A673 (cell line): Measurements from ENCODE around the gene PRR12. TPM values are rescaled to one million over a fixed set of nuclear protein-coding genes. Genes with fewer than 3 reads are reported as not detected.

Experiments used
- BruUV-seq: library from RNA; stranded (reverse); fragments of 400-500 nt; replicated peaks from 2 replicates; lab custom pipeline; 2021; lab: Mats Ljungman, UMichigan
- CTCF ChIA-PET: fragments of 300-600 bp; sonication (Branson Sonifier 250); formaldehyde crosslinking; loops from one replicate; lab custom pipeline; 2022; ENCODE audit warnings: antibody characterized with exemption; lab: Charles Lee
- POLR2A ChIA-PET: fragments of 300-600 bp; sonication (Branson Sonifier 250); formaldehyde crosslinking; loops from one replicate; lab custom pipeline; 2022; ENCODE audit warnings: antibody characterized with exemption; ENCODE audit not compliant: low non-redundant PET; lab: Charles Lee
- DNase-seq: peaks from one replicate; pipeline ENCODE4 v3.0.0-alpha.2; 2015; ENCODE audit warnings: low spot score
- H3K27ac ChIP-seq: fragments of 200-600 bp; sonication (generic); 2 replicates; pipeline ENCODE4 v1.5.1; 2016; ENCODE audit warnings: mixed run types, low read depth, mild to moderate bottlenecking, mixed read lengths, antibody characterized with exemption, low read length; ENCODE audit not compliant: poor library complexity, severe bottlenecking
- H3K27me3 ChIP-seq: fragments of 200-600 bp; sonication (generic); replicated peaks from 2 replicates; pipeline ENCODE4 v1.6.1; 2017; ENCODE audit warnings: mixed run types, low read depth, mild to moderate bottlenecking, mixed read lengths, antibody characterized with exemption, low read length; ENCODE audit not compliant: insufficient read depth, poor library complexity
- H3K36me3 ChIP-seq: fragments of 200-600 bp; sonication (generic); 2 replicates; pipeline ENCODE4 v1.6.1; 2016; ENCODE audit warnings: mixed run types, mild to moderate bottlenecking, mixed read lengths, antibody characterized with exemption, low read length; ENCODE audit not compliant: insufficient read depth, poor library complexity, severe bottlenecking
- H3K4me1 ChIP-seq: fragments of 200-600 bp; sonication (generic); 2 replicates; pipeline ENCODE4 v1.6.1; 2017; ENCODE audit warnings: mixed run types, mild to moderate bottlenecking, mixed read lengths, antibody characterized with exemption, low read length; ENCODE audit not compliant: insufficient read depth, poor library complexity, severe bottlenecking
- H3K4me3 ChIP-seq: fragments of 200-600 bp; sonication (generic); 2 replicates; pipeline ENCODE4 v1.5.1; 2016; ENCODE audit warnings: low read depth, mixed run types, mild to moderate bottlenecking, mixed read lengths, low read length; ENCODE audit not compliant: poor library complexity, severe bottlenecking
- H3K9me3 ChIP-seq: fragments of 200-600 bp; sonication (generic); 2 replicates; pipeline ENCODE4 v1.6.1; 2016; ENCODE audit warnings: mixed run types, low read depth, mild to moderate bottlenecking, mixed read lengths, antibody characterized with exemption, low read length; ENCODE audit not compliant: poor library complexity, severe bottlenecking
- CTCF ChIP-seq: fragments of 300-800, 200-600 bp; sonication (generic); conservative IDR thresholded peaks from 2 replicates; pipeline ENCODE4 v1.5.1; 2017; ENCODE audit warnings: low read depth, mild to moderate bottlenecking, antibody characterized with exemption, low read length, moderate library complexity, mixed read lengths
- EZH2 ChIP-seq: fragments of 200-600 bp; sonication (generic); IDR thresholded peaks from 2 replicates; pipeline ENCODE4 v1.6.1; 2017; ENCODE audit warnings: borderline replicate concordance, low read depth, mild to moderate bottlenecking, mixed read lengths, antibody characterized with exemption, low read length; ENCODE audit not compliant: poor library complexity, severe bottlenecking
- intact Hi-C: fragments of 100-400 bp; cut with micrococcal nuclease; formaldehyde crosslinking; loops from one replicate; pipeline ENCODE4 v1.10.0; 2022; ENCODE audit not compliant: unreplicated experiment
- total RNA-seq: library from RNA; stranded (reverse); gene quantifications from 2 replicates; pipeline ENCODE4 v1.2.3, GENCODE V29; 2021

PRR12 gene
- total RNA-seq, 1 experiment from 2014 or later: 54.0 TPM

- Histone ChIP-seq H3K4me1 (peaks cover 7% of the 10 kb centered on the region), H3K27ac (no peak overlapping the region), H3K9me3 (no peaks in the 10 kb centered on the region), H3K27me3 (no peaks in the 10 kb centered on the region), H3K36me3 (peaks cover 79% of the 10 kb centered on the region), H3K4me3 (no peak overlapping the region)
- intact Hi-C loops: no loop called here
- CTCF ChIA-PET: no interaction called here
- POLR2A ChIA-PET: no interaction called here
- no peak for TF ChIP-seq CTCF
- TF ChIP-seq EZH2: no peak
- BruUV-seq: no TSS peak
- no peak for DNase-seq
These were observed 6.1 kb downstream of the PRR12 start for GRCh38 chr19:49596954-49597702.

- H3K9me3 ChIP-seq: no peaks in the 10 kb centered on the region
- DNase-seq: no peak
- POLR2A ChIA-PET: no interaction called here
- peaks cover 84% of the 10 kb centered on the region for H3K36me3 ChIP-seq
- no peak overlapping the region for H3K27ac ChIP-seq
- CTCF ChIA-PET: no interaction called here
- intact Hi-C loops: no loop called here
- peaks cover 7% of the 10 kb centered on the region for H3K4me1 ChIP-seq
- TF ChIP-seq EZH2: no peak
- no peak for TF ChIP-seq CTCF
- H3K27me3 ChIP-seq: no peaks in the 10 kb centered on the region
- no TSS peak for BruUV-seq
- no peak overlapping the region for H3K4me3 ChIP-seq
These were observed 6.7 kb downstream of the PRR12 start for GRCh38 chr19:49597703-49597974.

GRCh38 chr19:49599378-49600295 is 8.7 kb downstream of the PRR12 start:
- Histone ChIP-seq H3K4me1 (no peaks in the 10 kb centered on the region), H3K36me3 (peaks cover 91% of the 10 kb centered on the region), H3K27ac (no peak overlapping the region), H3K27me3 (no peaks in the 10 kb centered on the region), H3K4me3 (no peak overlapping the region), H3K9me3 (no peaks in the 10 kb centered on the region)
- POLR2A ChIA-PET: no interaction called here
- DNase-seq: no peak
- BruUV-seq: no TSS peak
- intact Hi-C loops: no loop called here
- TF ChIP-seq CTCF (no peak), EZH2 (no peak)
- CTCF ChIA-PET: no interaction called here
